ENCODE data around the gene C7.

DNA sequence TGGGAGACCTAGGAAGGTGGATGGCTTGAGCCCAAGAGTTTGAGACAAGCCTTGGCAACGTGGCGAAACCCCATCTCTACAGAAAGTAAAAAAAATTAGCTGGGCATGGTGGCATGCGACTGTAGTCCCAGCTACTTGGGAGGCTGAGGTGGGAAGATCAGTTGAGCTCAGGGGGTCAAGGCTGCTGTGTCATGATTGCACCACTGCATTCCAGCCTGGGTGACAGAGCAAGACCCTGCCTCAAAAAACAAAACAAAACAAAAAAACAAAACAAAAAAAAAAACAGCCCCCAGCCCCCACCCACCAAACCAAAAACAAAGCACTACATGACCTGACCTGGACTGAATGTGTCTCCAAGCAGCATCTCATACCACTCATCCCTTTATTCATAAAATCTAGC, 33.3 kb upstream of the C7 start:
- TF ChIP-seq CTCF (tag by site-specific recombination; IDR thresholded peaks at IDR 0.05) (no peak), ZNF302 (tag by site-specific recombination; IDR thresholded peaks at IDR 0.05; ENCODE audit: low read depth) (no peak), ZNF133 (tag by site-specific recombination; IDR thresholded peaks at IDR 0.05) (no peak)
